Stimulated activated CD8-positive, alpha-beta memory T cell treated with anti-CD3 and anti-CD28 coated beads, Interleukin-7, amount 100 ng/mL, for 48 hours (primary cell): ENCODE measurements around the gene CREB5.

Experiments
- DNase-seq, 2 donors: peaks; one replicate each; pipeline ENCODE4 v3.0.0-alpha.2; 2020; ENCODE audit warnings: low read depth in 1 of 2; ENCODE audit errors: extremely low read depth in 1 of 2

Gene CREB5

DNA sequence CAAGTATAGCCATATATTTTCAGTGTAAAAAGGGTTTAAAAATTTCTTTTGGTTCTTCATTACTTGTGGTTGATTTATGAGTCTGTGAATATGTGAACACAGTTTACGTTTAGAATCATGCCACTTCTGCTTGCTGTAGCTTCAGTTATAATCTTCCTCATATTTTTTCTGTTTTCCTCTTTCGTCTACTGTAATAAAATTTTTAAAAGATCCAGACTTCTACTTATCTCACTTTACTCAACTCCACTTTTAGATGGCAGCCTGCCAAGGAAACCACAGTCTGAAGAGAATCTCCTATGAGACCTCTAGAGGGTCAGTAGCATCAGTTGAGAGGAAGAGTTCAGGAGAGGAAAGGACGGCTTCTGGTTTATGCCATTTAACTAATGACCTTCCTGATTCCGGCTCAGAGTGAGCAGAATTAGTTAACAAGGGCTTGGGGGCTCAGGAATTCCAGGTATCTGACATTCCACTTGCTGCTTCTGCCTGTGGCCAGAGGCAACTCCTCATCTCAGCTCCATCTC, 21.4 kb downstream of the CREB5 start:
- no peak for DNase-seq

DNA sequence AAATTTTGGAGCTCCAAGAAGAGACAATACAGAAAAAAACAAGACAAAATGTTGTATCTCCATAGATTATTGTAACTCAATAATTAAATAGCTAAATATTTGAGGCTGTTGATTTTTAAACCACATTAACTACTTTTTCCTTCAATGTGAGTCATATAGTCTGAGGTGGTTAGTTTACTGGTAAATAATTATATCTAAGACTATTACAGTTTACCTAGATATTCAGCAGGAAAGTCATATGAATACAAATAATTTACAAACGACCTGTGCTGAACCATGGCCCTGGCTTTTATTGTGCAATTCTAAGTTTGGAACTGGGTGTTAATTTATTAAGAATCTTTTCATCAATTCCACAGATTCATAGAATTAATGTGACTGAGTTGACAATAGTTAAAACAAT, 22.2 kb downstream of the CREB5 start:
- DNase-seq = no peak

GRCh38 chr7:28435152-28435551, 22.8 kb downstream of the CREB5 start:
- no peak for DNase-seq

- DNase-seq = no peak
Measured at GRCh38 chr7:28435732-28436378, 23.5 kb downstream of the CREB5 start.

DNA sequence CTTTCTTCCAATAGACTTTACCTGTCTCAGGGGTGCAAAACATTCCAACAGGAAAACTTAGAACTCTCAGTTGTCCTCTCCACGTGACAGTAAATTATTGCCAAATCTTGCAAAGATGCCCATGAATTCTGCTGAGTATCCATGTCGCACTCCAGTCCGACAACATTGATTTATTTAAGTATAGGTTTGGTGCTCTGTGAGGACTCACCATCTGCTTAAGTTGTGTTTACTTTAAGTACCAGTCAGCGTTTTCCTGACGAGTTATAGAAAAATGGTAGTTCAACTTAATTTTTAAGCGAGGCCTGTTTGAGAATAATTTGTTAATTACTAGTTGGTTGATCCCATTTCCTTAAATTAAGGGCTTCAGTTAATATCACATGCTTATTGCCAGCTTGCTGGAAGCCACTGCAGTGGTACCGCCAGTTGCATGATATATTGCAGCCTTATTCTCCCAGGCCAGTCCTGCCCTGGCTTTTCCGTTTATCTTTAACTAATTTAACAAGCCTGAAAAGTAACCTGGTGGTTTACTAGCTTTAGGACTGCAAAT, 27.8 kb downstream of the CREB5 start:
- DNase-seq = no peak

DNA sequence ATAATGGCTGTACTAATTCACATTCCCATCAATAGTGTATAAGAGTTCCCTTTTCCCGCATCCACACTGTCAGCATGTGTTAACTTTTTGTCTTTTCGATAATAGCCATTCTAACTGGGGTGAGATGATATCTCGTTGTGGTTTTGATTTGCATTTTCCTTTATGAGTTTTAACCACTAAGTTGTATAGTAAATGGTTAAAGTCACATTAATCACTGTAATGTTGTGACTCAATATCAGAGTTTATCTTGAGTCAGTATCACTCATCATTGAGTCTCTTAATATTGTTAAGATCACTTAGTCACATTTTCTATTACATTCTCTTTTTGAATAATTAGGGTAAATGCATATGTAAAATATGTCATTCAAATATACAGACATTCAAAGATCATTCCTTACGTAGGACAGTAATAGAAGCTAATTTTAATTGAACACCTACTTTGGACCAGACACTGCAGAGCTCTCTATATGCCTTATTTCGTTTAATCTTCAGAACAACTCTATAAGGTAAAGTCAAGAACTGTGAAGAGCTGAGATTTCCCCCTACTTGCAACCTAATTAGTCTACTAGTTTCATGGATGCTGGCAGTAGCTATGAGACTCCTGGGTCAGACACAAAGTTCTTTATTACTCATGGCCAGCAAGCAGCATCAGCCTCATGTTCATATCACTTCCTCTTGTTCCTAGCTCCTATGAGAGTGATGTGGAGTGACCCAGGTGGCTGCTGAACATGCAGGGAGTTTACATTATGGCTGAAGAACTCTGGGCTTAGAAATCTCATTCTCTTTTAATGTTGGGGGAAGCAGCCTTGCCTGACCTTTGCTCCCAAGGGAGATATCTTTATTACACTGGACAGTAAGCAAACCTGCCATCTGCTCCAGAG, 30.5 kb downstream of the CREB5 start:
- DNase-seq = no peak

- DNase-seq = no peak
Measured at GRCh38 chr7:28446131-28446530, 33.8 kb downstream of the CREB5 start.

DNA sequence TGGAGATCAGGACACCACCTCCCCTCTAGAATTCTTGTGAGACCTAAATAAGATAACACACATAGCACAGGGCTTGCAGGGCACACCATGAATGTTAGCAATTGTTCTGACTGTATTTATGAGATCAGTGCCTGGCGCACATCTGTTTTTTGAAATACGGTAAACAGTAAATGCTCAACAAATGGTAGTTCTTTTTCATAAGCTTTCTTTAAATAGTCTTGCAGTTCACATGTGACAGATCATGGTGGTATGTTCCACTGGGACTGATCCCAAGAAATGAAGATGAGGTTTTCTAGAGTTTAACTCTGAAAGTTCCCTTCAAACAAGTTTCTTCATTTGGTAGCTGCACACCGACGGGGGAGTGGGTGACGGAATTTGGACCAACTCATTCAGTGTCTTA, 34.8 kb downstream of the CREB5 start:
- DNase-seq = no peak

- DNase-seq = no peak
Measured at GRCh38 chr7:28448708-28449107, 36.4 kb downstream of the CREB5 start.

DNA sequence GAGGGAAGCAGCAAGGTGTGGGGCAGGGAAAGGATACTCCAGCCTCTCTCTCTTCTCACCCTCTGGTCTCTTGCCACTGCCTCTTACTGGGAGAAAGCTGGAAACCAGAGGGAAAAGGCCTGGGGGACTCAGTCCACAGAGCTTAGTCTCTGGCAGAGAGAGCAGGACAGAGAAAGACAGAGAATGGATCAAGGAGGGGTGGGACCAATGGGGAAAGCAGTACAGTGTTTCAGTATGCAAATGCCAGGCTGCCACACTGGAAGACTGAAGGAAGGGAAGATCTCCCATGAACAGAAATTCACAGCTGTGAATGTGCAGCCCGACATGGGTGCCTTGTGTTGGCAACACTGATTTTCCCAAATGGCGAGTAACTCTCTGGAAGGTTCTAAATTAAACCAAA, 40.4 kb downstream of the CREB5 start:
- no peak for DNase-seq

DNA sequence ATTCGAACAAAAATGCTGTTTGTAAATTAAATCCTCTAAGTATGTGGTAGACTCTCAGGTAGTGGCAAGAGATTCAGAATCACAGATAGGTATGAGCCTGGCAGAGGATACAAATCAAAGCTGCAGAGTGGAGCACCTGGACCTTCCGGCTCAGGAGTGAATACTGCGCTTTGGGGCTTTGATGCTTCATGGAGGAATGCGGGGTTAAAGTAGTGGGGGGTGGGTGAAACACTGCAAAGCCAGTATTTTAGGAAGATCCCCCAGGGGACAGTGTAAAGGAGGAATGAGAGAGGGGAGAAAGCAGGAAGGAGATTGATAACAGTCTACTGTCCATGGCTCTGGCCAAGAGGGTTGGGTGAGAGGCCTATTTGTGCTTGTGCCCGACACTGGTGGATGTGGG, 43.2 kb downstream of the CREB5 start:
- DNase-seq = no peak

- no peak for DNase-seq
Measured at GRCh38 chr7:28456044-28456443, 43.7 kb downstream of the CREB5 start.

GRCh38 chr7:28458732-28459131, 46.4 kb downstream of the CREB5 start:
- no peak for DNase-seq

DNA sequence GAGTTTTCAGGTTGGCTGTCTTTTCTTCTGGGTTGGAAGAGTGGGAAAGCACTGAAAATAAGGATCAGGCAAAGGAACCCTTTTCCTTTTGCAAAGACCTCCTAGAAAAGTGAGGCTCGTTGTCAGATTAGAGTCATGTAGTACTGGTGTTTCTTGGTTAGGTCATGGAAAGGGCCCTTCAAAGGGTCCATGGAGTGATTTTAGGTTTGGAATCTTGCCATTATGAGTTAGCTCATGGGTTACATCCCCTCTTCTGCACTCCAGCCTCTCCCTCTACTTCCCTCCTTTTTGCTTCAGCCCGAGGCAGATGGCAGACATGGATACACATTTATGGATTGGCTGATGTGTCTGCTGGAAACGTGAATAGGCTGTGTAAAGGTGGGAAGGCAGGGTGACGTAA, 47.0 kb downstream of the CREB5 start:
- no peak for DNase-seq

GRCh38 chr7:28465697-28466096, 53.4 kb downstream of the CREB5 start:
- no peak for DNase-seq

DNA sequence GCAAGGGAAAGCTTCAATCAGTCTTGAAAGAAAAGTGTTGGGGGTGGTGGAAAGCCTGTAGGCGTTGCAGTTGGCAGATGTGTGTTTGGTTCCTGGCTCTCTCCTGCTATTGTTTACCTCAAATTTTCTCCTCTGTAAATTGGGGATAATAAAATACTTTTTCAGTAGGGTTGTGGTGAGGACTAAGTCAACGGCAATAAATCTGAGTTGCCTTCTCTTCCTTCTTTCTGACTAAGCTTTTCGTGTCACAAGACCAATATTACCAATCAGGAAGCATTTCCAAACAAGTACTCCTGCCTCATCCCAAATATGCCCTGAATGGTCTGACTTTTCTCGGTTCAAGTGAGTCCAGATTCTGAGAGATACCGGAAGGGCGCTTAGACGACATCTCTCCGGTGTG, 54.0 kb downstream of the CREB5 start:
- no peak for DNase-seq

- DNase-seq = no peak
Measured at GRCh38 chr7:28466885-28467284, 54.6 kb downstream of the CREB5 start.

DNA sequence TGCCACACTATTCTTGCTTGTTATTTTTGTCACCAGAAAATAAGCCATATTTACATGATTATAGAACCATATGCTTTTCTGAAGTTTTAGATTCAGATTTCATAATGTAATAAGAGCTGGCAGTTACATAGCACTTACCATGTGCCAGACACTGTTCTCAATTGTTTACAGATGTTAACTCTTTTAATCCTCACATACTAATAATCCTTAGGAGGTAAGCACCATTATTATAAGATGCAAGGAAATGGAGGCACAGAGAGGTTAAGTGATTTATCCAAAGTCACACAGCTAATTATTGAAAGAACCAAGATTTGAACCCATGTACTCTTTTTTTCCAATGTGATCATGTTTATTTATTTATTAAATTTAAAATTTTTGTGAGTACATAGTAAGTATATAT, 57.2 kb downstream of the CREB5 start:
- DNase-seq = no peak

DNA sequence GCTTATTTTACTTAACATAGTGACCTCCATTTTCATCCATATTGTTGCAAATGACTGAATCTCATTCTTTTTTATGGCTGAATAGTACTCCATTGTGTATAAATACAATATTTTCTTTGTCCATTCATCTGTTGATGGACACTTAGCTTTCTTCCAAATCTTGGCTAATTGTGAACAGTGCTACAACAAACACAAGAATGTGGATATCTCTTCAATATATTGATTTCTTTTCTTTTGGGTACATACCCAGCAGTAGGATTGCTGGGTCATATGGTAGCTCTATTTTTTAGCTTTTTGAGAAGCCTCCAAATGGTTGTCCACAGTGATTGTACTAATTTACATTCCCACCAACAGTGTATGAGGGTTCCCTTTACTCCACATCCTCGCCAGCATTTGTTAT, 58.0 kb downstream of the CREB5 start:
- DNase-seq = no peak

GRCh38 chr7:28472332-28472731, 60.0 kb downstream of the CREB5 start:
- no peak for DNase-seq

- no peak for DNase-seq
Measured at GRCh38 chr7:28473571-28474281, 61.4 kb downstream of the CREB5 start.
